OCI-LY1 (cell line): Measurements from ENCODE around the gene M6PR.
"Not testable (repeated sequence)": the region's sequence is repeated elsewhere in the genome, so short reads cannot be mapped to it uniquely, and the experiment has no call there.

Source experiments
- H2AFZ ChIP-seq: fragments of 200-600 bp; sonication (generic), shearing (Covaris generic); 2 replicates; pipeline ENCODE4 v1.6.0; 2014; ENCODE audit warnings: antibody characterized with exemption, mild to moderate bottlenecking, low read length
- H3F3A ChIP-seq: fragments of 200-600 bp; sonication (generic), shearing (Covaris generic); 2 replicates; pipeline ENCODE4 v1.6.0; 2014; ENCODE audit warnings: mild to moderate bottlenecking, antibody characterized with exemption, low read length, moderate library complexity; ENCODE audit not compliant: insufficient read depth
- H3K27ac ChIP-seq: fragments of 200-600 bp; sonication (generic); 2 replicates; pipeline ENCODE4 v1.5.1; 2014; ENCODE audit warnings: low read length, mixed run types, mild to moderate bottlenecking, low read depth; ENCODE audit not compliant: poor library complexity, severe bottlenecking
- H3K27me3 ChIP-seq: fragments of 200-600 bp; sonication (generic); 2 replicates; pipeline ENCODE4 v1.6.0; 2014; ENCODE audit warnings: antibody characterized with exemption, mild to moderate bottlenecking, low read length, moderate library complexity; ENCODE audit not compliant: insufficient read depth
- H3K36me3 ChIP-seq: fragments of 200-600 bp; sonication (generic); 2 replicates; pipeline ENCODE4 v1.6.1; 2014; ENCODE audit warnings: mild to moderate bottlenecking, antibody characterized with exemption, low read length, moderate library complexity, mixed read lengths; ENCODE audit not compliant: insufficient read depth
- H3K4me1 ChIP-seq: fragments of 200-600 bp; sonication (generic); 2 replicates; pipeline ENCODE4 v1.5.1; 2014; ENCODE audit warnings: mild to moderate bottlenecking, low read length, moderate library complexity; ENCODE audit not compliant: insufficient read depth, severe bottlenecking
- H3K4me2 ChIP-seq: fragments of 200-600 bp; sonication (generic), shearing (Covaris generic); 2 replicates; pipeline ENCODE4 v1.6.1; 2014; ENCODE audit warnings: low read length
- H3K4me3 ChIP-seq: fragments of 200-600 bp; sonication (generic); 2 replicates; pipeline ENCODE4 v1.5.1; 2014; ENCODE audit warnings: low read length, low read depth, mild to moderate bottlenecking, mixed read lengths; ENCODE audit not compliant: poor library complexity, severe bottlenecking
- H3K79me2 ChIP-seq: fragments of 200-600 bp; shearing (Covaris generic); 2 replicates; pipeline ENCODE4 v1.6.1; 2016; ENCODE audit warnings: mixed run types, low read length, mixed read lengths; ENCODE audit not compliant: insufficient read depth
- H3K9ac ChIP-seq: fragments of 200-600 bp; sonication (generic), shearing (Covaris generic); 2 replicates; pipeline ENCODE4 v1.6.1; 2014; ENCODE audit warnings: mild to moderate bottlenecking, low read length, mixed read lengths
- H3K9me2 ChIP-seq: fragments of 200-600 bp; sonication (generic), shearing (Covaris generic); 2 replicates; pipeline ENCODE4 v1.6.1; 2014; ENCODE audit warnings: low read depth, mild to moderate bottlenecking, low read length, mixed read lengths
- H3K9me3 ChIP-seq: fragments of 200-600 bp; shearing (Covaris generic); 2 replicates; pipeline ENCODE4 v1.6.1; 2014; ENCODE audit warnings: low read length, mixed read lengths
- H4K20me1 ChIP-seq: fragments of 200-600 bp; sonication (generic), shearing (Covaris generic); 2 replicates; pipeline ENCODE4 v1.6.0; 2016; ENCODE audit warnings: mild to moderate bottlenecking, low read length; ENCODE audit not compliant: insufficient read depth
- CTCF ChIP-seq: fragments of 200-600 bp; sonication (generic), shearing (Covaris generic); IDR thresholded peaks from 2 replicates; pipeline ENCODE4 v1.5.1; 2017; ENCODE audit warnings: mild to moderate bottlenecking, antibody characterized with exemption, low read length, moderate library complexity, mixed read lengths
- EZH2 ChIP-seq: fragments of 200-600 bp; sonication (generic), shearing (Covaris generic); IDR thresholded peaks from 2 replicates; pipeline ENCODE4 v1.8.0; 2017; ENCODE audit warnings: borderline replicate concordance, mixed run types, mild to moderate bottlenecking, antibody characterized with exemption, low read length, moderate library complexity, mixed read lengths

Gene M6PR

GRCh38 chr12:8936735-8937134 is 12.7 kb downstream of the M6PR start:
- Histone ChIP-seq H4K20me1 (no peaks in the 10 kb centered on the region), H3K79me2 (no peaks in the 10 kb centered on the region), H3K9ac (no peak overlapping the region), H3K27ac (no peak overlapping the region), H3K27me3 (no peaks in the 10 kb centered on the region), H3K36me3 (peaks cover 43% of the 10 kb centered on the region), H3K4me3 (no peak overlapping the region), H3K4me2 (no peak overlapping the region), H3K4me1 (no peaks in the 10 kb centered on the region), H3F3A (no peaks in the 10 kb centered on the region), H3K9me2 (no peaks in the 10 kb centered on the region), H3K9me3 (no peaks in the 10 kb centered on the region), H2AFZ (no peak overlapping the region)
- TF ChIP-seq EZH2: no peak
- TF ChIP-seq CTCF: no peak

- H3K27me3 ChIP-seq, H3K9me2 ChIP-seq, H3K4me1 ChIP-seq, H3F3A ChIP-seq, H4K20me1 ChIP-seq, H3K4me3 ChIP-seq, H3K9me3 ChIP-seq, H3K4me2 ChIP-seq, H3K9ac ChIP-seq, H2AFZ ChIP-seq, H3K79me2 ChIP-seq, H3K27ac ChIP-seq: not testable (repeated sequence)
- peaks cover 41% of the 10 kb centered on the region for H3K36me3 ChIP-seq
Measured at GRCh38 chr12:8934080-8934479, 15.4 kb downstream of the M6PR start.

- not testable (repeated sequence) for H3K4me1 ChIP-seq, H3F3A ChIP-seq, H3K9ac ChIP-seq, H3K4me2 ChIP-seq, H4K20me1 ChIP-seq, H3K27ac ChIP-seq, H3K79me2 ChIP-seq, H3K9me2 ChIP-seq, H2AFZ ChIP-seq, H3K4me3 ChIP-seq, H3K9me3 ChIP-seq, H3K27me3 ChIP-seq
- H3K36me3 ChIP-seq: peaks cover 28% of the 10 kb centered on the region
Measured at GRCh38 chr12:8932464-8932863, 17.0 kb downstream of the M6PR start.

GRCh38 chr12:8930655-8931323 is 18.7 kb downstream of the M6PR start:
- H4K20me1 ChIP-seq: not testable (repeated sequence)

GRCh38 chr12:8922544-8922943 is 26.9 kb downstream of the M6PR start:
- no peak overlapping the region for H3K4me3 ChIP-seq
- no peaks in the 10 kb centered on the region for H3F3A ChIP-seq
- H3K9me2 ChIP-seq: no peaks in the 10 kb centered on the region
- no peaks in the 10 kb centered on the region for H3K4me1 ChIP-seq
- peaks cover 32% of the 10 kb centered on the region; the same call in 1 of the 2 replicates for H3K36me3 ChIP-seq
- H3K4me2 ChIP-seq: no peak overlapping the region
- no peak for TF ChIP-seq CTCF
- TF ChIP-seq EZH2: no peak
- H3K9ac ChIP-seq: no peak overlapping the region
- no peaks in the 10 kb centered on the region for H3K9me3 ChIP-seq
- no peaks in the 10 kb centered on the region for H3K79me2 ChIP-seq
- no peaks in the 10 kb centered on the region for H3K27me3 ChIP-seq
- H4K20me1 ChIP-seq: no peaks in the 10 kb centered on the region
- H2AFZ ChIP-seq: no peak overlapping the region
- no peak overlapping the region for H3K27ac ChIP-seq

More at GRCh38 chr12:8930655-8931323, 18.7 kb downstream of the M6PR start:
- not testable (repeated sequence) for H3F3A ChIP-seq, H3K4me1 ChIP-seq, H3K27ac ChIP-seq, H3K9me2 ChIP-seq, H3K9ac ChIP-seq, H3K9me3 ChIP-seq, H3K79me2 ChIP-seq, H3K4me3 ChIP-seq, H2AFZ ChIP-seq, H3K27me3 ChIP-seq, H3K4me2 ChIP-seq
- peaks cover 25% of the 10 kb centered on the region for H3K36me3 ChIP-seq

- H3F3A ChIP-seq, H3K27me3 ChIP-seq, H3K9me3 ChIP-seq, H3K9ac ChIP-seq, H3K27ac ChIP-seq, H2AFZ ChIP-seq, H3K9me2 ChIP-seq, H3K4me2 ChIP-seq, H3K4me3 ChIP-seq, H4K20me1 ChIP-seq, H3K79me2 ChIP-seq: not testable (repeated sequence)
- Histone ChIP-seq H3K36me3 (peaks cover 32% of the 10 kb centered on the region; the same call in 1 of the 2 replicates), H3K4me1 (peaks cover 20% of the 10 kb centered on the region)
Measured at GRCh38 chr12:8919643-8920042, 29.8 kb downstream of the M6PR start.
